K562 (cell line): ENCODE measurements around the gene ASCC3.

ENCODE experiments used
- ATF2 ChIP-seq: sonication (generic); formaldehyde crosslinking; IDR thresholded peaks from 2 replicates; pipeline ENCODE4 v1.8.1; 2022; ENCODE audit warnings: missing genetic modification reagents
- ATF3 ChIP-seq, 2 experiments: fragments of 450-650 bp in 1 of 2; sonication (generic) in 1 of 2; formaldehyde crosslinking in 1 of 2; IDR thresholded peaks in 1 of 2; conservative IDR thresholded peaks in 1 of 2; 2 replicates each; pipeline versions ENCODE4 v1.6.1 to v1.8.1; 2016 to 2023; ENCODE audit warnings: mild to moderate bottlenecking in 2 of 2, moderate library complexity in 2 of 2, inconsistent platforms in 1 of 2, missing genetic modification reagents in 1 of 2
- CHD2 ChIP-seq: IDR thresholded peaks from 2 replicates; pipeline ENCODE4 v1.6.1; 2011; ENCODE audit warnings: low read depth, low read length
- CTCF ChIP-seq, 3 experiments: IDR thresholded peaks in 2 of 3; conservative IDR thresholded peaks in 1 of 3; 2 replicates each; pipeline ENCODE4 v1.5.1; 2011 to 2012; ENCODE audit warnings: low read length in 3 of 3, mild to moderate bottlenecking in 3 of 3, control low read depth in 2 of 3, improper control_type of control experiment in 1 of 3, inconsistent platforms in 1 of 3, low read depth in 1 of 3, mixed read lengths in 1 of 3, moderate library complexity in 1 of 3; ENCODE audit not compliant: insufficient read depth in 2 of 3
- EP300 ChIP-seq: IDR thresholded peaks from 2 replicates; pipeline ENCODE4 v1.6.1; 2012; ENCODE audit warnings: low read length, improper control_type of control experiment
- EZH2 ChIP-seq: IDR thresholded peaks from 2 replicates; pipeline ENCODE4 v1.6.1; 2012; ENCODE audit warnings: low read depth, mild to moderate bottlenecking, inconsistent platforms, low read length, borderline replicate concordance
- HDAC2 ChIP-seq: fragments of 450-650 bp; IDR thresholded peaks from 2 replicates; pipeline ENCODE4 v1.6.1; 2016; ENCODE audit warnings: mild to moderate bottlenecking
- IRF1 ChIP-seq: sonication (generic); formaldehyde crosslinking; IDR thresholded peaks from 2 replicates; pipeline ENCODE4 v1.8.0; 2022; ENCODE audit warnings: missing genetic modification reagents, mild to moderate bottlenecking, borderline replicate concordance
- PKNOX1 ChIP-seq: fragments of 450-650 bp; IDR thresholded peaks from 2 replicates; pipeline ENCODE4 v1.6.1; 2016
- POLR2A ChIP-seq: fragments of 450-650 bp; conservative IDR thresholded peaks from 2 replicates; pipeline ENCODE4 v1.6.1; 2016
- TAF1 ChIP-seq: IDR thresholded peaks from 2 replicates; pipeline ENCODE4 v1.6.1; 2011; ENCODE audit warnings: mild to moderate bottlenecking, low read length, moderate library complexity; ENCODE audit not compliant: insufficient read depth, control insufficient read depth, severe bottlenecking; ENCODE audit errors: extremely low read depth
- YY1 ChIP-seq, 3 experiments: IDR thresholded peaks; 2 replicates each; pipeline ENCODE4 v1.6.1; 2011; ENCODE audit warnings: low read length in 2 of 3, mild to moderate bottlenecking in 2 of 3, moderate library complexity in 2 of 3, borderline replicate concordance in 1 of 3, control low read depth in 1 of 3, low read depth in 1 of 3; ENCODE audit not compliant: insufficient read depth in 3 of 3, insufficient replicate concordance in 2 of 3, control insufficient read depth in 1 of 3, insufficient read length in 1 of 3; ENCODE audit errors: extremely low read depth in 1 of 3
- ZNF232 ChIP-seq: sonication (generic); formaldehyde crosslinking; IDR thresholded peaks from 2 replicates; pipeline ENCODE4 v1.8.0; 2022; ENCODE audit warnings: mild to moderate bottlenecking, missing genetic modification reagents
- ZNF384 ChIP-seq: IDR thresholded peaks from 2 replicates; pipeline ENCODE4 v1.6.1; 2012; ENCODE audit warnings: low read depth, low read length, improper control_type of control experiment

- TF ChIP-seq ZNF384 (no peak), EP300 (no peak), YY1 (IDR thresholded peaks at IDR 0.05; ENCODE audit: borderline replicate concordance in 1 of 3, control insufficient read depth in 1 of 3, extremely low read depth in 1 of 3, insufficient read depth in 3 of 3, insufficient read length in 1 of 3, insufficient replicate concordance in 2 of 3, low read depth in 1 of 3, low read length in 2 of 3) (no peak), HDAC2 (no peak), TAF1 (no peak), EZH2 (no peak), IRF1 (no peak), ATF3 (IDR thresholded peaks at IDR 0.05) (no peak), ATF3 (CRISPR knock-in tag; conservative IDR thresholded peaks at IDR 0.05) (no peak), ATF2 (CRISPR knock-in tag) (no peak), POLR2A (no peak), CTCF (IDR thresholded peaks at IDR 0.05 in 2 of 3, conservative IDR thresholded peaks at IDR 0.05 in 1 of 3; ENCODE audit: insufficient read depth in 2 of 3, low read depth in 1 of 3, low read length in 3 of 3) (no peak), ZNF232 (CRISPR knock-in tag) (no peak), PKNOX1 (no peak), CHD2 (no peak)
Observed at GRCh38 chr6:100905067-100905466, 23.9 kb upstream of the ASCC3 start.
